ENCODE data around the gene ELL.

DNA sequence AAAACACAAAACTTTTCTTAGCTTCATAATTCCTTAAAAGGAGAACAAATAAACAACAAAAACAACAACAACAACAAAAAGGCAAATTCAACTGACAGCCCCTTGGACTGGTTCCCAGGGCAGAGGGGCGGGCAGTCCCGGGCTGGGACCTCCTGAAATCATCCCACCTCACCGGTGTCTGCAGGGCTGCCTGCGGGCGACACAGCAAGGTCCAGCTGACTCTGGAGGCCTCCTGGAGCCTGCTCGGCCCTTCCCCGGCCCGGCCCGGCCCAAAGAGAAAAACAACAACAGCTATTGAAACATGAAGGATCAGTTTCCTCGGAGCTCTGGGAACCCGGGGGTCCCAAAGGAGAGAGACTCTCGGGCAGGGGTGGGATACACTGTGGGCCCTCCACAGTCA lies 78.9 kb downstream of the ELL start:
- no peak for TF ChIP-seq GATA3 (IDR thresholded peaks at IDR 0.05; ENCODE audit: low read depth, low read length)
- no peak for TF ChIP-seq GATA2 (IDR thresholded peaks at IDR 0.05; ENCODE audit: low read depth, low read length)

All from SH-SY5Y (cell line).